Posterior cingulate gyrus (tissue), 11 donors: ENCODE results near the gene RNF126.
"Not testable (repeated sequence)": the region's sequence is repeated elsewhere in the genome, so short reads cannot be mapped to it uniquely, and the experiment has no call there.

ENCODE experiments used
- DNase-seq, 10 donors: peaks; one replicate each; pipeline versions ENCODE4 v3.0.0 to v3.0.0-alpha.2; 2020 to 2021; ENCODE audit warnings: mixed read lengths in 3 of 10
- intact Hi-C: fragments of 100-400 bp; cut with DNase I; formaldehyde crosslinking; loops from one replicate; pipeline ENCODE4 v1.15.1; 2023

Gene RNF126

GRCh38 chr19:616747-617526 lies 46.1 kb downstream of the RNF126 start:
- intact Hi-C loops, result no loop called here
- DNase-seq, result no peak

- no peak for DNase-seq
- intact Hi-C loops, result no loop called here
Observed at GRCh38 chr19:616062-616700, 46.8 kb downstream of the RNF126 start.

- DNase-seq, result no peak
- intact Hi-C loops, result no loop called here
Observed at GRCh38 chr19:615619-616018, 47.4 kb downstream of the RNF126 start.

GRCh38 chr19:613732-614567 lies 49.1 kb downstream of the RNF126 start:
- intact Hi-C loops, result no loop called here
- DNase-seq, result no peak

- DNase-seq, result no peak
- intact Hi-C loops, result no loop called here
Observed at GRCh38 chr19:612941-613340, 50.1 kb downstream of the RNF126 start.

- DNase-seq, result no peak
- intact Hi-C loops, result no loop called here
Observed at GRCh38 chr19:611481-611868, 51.5 kb downstream of the RNF126 start.

GRCh38 chr19:610801-611480 lies 52.1 kb downstream of the RNF126 start:
- no peak for DNase-seq
- intact Hi-C loops, result no loop called here

- intact Hi-C loops, result no loop called here
- no peak for DNase-seq
Observed at GRCh38 chr19:610071-610800, 52.8 kb downstream of the RNF126 start.

GRCh38 chr19:609004-609346 lies 54.0 kb downstream of the RNF126 start:
- peak; percentile 72 to 98 (median 82) for DNase-seq
- intact Hi-C loops, result no loop called here

- no peak for DNase-seq
- intact Hi-C loops, result no loop called here
Observed at GRCh38 chr19:608155-609003, 54.6 kb downstream of the RNF126 start.

GRCh38 chr19:607301-608154 lies 55.5 kb downstream of the RNF126 start:
- peak in 3 of 10 donors; percentile 43 to 93 (median 48) for DNase-seq
- intact Hi-C loops, result no loop called here

GRCh38 chr19:605061-605971 lies 57.7 kb downstream of the RNF126 start:
- intact Hi-C loops, DNase-seq: not testable (repeated sequence)

- DNase-seq, result no peak
- intact Hi-C loops, result no loop called here
Observed at GRCh38 chr19:604355-604754, 58.7 kb downstream of the RNF126 start.

GRCh38 chr19:603779-604178 lies 59.2 kb downstream of the RNF126 start:
- DNase-seq, intact Hi-C loops: not testable (repeated sequence)

- DNase-seq, result not testable (repeated sequence)
Observed at GRCh38 chr19:603302-603639, 59.7 kb downstream of the RNF126 start.

GRCh38 chr19:602391-603301 lies 60.4 kb downstream of the RNF126 start:
- intact Hi-C loops, result no loop called here
- DNase-seq, result no peak

More at GRCh38 chr19:603302-603639, 59.7 kb downstream of the RNF126 start:
- intact Hi-C loops, result not testable (repeated sequence)
